HG02642 (cell line): ENCODE data around the gene DCDC2.
"Not testable (repeated sequence)": the region's sequence is repeated elsewhere in the genome, so short reads cannot be mapped to it uniquely, and the experiment has no call there.

ENCODE experiments used
- ATAC-seq: cut with Tn5 transposase; IDR thresholded peaks from one replicate; pipeline ENCODE4 v1.9.1; 2021; ENCODE audit warnings: mild to moderate bottlenecking; ENCODE audit not compliant: unreplicated experiment, poor library complexity

The DCDC2 gene

DNA sequence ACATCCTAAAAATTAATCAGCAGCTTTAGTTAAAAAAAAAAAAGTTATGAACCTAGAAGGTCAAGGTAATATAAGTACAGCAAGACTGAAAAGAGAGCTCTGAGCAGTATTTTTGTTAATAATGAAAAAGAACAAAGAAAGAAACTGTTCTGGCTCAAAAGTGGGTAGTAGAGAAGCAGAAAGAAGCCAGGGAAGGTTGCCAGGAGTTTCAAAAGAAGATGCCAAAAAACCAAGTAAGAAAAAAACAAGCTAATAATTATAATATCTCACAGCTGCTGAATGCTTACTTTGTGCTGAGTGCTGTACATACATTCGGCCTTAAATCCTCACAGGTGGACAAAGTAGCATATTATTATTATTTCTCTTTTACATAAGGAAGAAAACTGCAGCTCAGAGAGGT lies 200.0 kb downstream of the DCDC2 start:
- no peak for ATAC-seq

DNA sequence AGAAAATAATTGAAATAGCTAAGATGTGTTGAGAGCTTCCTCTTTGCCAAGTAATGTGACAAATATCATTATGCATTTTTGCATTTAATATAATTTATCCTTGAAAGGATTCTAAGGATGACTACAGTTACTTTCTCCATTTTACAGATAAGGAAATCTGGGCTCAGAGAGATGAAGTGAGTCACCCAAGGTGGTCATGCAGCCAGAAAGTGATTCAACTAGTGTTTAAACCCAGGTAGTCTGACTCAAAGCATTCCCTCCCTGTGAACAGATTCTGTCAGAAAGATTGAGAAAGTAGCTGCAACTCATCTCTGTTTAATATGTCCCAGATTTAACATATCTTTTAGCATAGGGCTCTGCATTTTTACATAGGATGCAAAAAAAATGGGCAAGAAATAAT lies 203.7 kb downstream of the DCDC2 start:
- no peak for ATAC-seq

DNA sequence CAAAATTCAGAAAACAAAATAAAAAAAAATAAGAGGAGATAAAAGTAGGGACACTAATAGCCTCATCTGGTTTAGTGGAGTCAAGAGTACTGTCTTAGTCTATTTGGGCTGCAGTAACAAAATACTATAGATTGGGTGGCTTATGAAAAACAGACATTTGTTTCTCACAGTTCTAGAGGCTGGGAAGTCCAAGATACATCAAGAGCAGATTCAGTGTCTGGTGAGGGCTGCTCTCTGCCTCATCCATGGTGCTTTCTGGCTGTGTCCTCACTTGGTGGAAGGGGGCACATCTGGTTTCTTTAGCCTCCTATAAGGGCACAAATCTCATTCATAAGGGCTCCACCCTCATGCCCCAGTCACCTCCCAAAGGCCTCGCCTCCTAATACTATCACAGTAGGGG lies 205.8 kb downstream of the DCDC2 start:
- no peak for ATAC-seq

DNA sequence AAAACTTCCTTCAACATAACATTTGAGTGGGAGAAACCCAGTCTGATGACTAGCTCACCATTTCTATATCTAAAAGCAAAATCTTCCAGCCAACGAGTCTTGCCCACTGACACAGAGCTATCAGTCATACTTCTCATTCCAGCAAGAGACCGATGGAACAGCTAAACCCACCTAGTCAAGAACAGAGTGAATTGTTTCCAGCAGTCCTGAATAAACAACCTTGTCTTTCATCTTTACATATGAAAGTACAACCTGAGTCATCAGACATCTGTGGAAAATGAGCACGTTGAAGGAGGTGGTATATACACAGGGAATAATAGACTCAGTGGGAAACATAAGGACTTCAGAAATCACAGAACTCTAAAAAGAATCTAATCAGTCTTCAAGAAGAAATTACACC lies 208.0 kb downstream of the DCDC2 start:
- no peak for ATAC-seq

DNA sequence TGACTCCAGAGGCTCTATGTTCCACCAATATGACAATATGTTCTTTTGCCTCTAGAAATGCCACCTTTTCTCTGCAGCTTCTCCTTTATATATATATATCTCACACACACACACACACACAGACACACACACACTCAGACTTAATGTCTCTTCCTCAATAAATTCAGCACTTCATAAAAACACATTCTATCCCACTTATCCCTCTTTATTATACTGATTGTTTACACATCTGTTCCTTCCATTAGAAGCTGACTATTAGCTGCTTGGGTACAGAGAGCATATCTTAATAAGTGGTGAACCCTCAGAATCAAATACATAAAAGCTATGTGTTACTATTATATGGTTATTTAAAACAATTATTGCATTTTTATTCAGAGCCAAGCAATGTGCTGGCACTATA lies 208.6 kb downstream of the DCDC2 start:
- ATAC-seq = no peak

DNA sequence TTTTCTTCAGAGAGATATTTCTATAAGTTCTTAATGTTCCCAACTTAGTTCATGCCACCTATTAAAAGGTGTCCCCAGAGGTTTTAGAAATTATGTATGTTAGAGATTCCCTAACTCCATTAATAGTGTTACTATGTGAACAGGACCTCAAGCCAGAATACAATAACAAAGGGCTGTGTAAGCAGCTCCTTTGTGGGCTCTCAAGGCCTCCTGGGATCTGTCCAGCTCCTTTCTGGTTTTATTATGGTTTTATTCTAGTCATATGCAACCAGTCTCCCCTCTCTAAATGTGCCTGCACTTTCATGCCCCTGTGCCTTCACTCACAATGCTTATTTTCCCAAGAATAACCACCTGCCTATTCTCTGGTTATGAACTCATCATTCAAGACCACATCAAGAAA lies 209.2 kb downstream of the DCDC2 start:
- no peak for ATAC-seq

DNA sequence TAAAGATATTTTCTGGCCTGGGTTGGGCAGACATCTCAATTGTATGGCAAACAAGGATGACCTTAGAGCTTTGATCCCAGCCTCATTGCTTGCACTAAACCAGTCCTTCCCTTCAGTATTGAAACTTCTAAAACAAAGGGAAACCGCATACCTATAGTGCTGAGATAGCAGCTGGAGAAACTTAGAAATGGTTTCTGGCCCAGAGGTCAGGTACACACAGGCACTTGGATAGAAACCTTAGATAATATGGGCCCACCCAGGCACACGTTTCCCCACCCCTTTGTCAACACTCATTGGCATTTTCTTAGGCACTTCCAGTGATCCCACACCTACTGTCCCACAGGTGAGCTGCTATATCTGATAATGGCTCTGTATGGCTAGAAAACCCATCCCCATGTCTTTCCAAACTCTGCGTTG lies 209.7 kb downstream of the DCDC2 start:
- ATAC-seq = no peak

DNA sequence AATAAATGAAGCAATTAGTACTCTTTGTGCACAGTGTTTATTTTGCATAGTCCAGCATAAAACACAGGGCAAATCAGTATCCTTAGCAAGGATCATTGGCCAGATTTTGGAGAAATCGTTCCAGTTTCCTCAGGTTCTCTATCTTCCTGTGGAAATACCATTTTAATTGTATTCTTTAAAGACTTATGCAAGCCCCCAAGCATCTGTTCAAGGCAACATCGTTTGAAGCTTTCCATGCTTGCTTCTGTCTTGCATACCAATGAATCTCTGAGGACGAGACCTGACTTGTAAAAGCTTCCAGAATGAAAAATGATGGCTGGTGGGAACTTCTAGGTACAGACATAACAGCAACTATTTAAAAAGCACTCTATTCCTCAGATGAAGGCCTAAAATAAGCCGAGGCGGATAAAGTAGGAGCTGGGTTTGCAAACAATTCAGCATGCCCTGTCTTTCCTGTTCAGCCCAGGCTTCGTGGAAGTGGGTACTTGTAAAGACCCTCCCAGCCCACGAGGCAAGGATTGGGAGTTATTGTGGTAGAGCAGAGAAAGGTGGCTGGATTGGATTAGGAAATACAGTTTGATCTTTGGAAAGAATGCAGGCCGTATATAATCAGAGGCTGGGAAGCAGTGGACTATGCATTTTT lies 210.2 kb downstream of the DCDC2 start:
- ATAC-seq = no peak

DNA sequence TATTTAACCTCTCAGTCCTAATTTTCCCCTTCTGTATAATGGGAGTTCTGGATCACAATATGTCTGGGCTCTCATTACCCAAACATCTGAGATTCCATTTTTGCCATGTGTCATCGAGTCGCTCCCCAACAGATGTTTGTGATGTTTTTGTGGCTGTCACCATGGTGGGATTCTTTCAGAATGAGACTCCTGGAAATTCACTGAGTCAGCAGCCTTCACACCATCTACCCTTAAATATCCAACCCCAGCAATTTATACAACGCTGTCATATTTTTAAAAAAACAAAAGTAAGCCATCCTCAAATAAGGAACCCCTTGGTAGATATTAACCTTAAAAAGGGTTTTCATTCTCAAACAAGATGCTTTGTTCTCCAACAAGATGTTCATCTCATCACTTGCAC lies 211.0 kb downstream of the DCDC2 start:
- no peak for ATAC-seq

DNA sequence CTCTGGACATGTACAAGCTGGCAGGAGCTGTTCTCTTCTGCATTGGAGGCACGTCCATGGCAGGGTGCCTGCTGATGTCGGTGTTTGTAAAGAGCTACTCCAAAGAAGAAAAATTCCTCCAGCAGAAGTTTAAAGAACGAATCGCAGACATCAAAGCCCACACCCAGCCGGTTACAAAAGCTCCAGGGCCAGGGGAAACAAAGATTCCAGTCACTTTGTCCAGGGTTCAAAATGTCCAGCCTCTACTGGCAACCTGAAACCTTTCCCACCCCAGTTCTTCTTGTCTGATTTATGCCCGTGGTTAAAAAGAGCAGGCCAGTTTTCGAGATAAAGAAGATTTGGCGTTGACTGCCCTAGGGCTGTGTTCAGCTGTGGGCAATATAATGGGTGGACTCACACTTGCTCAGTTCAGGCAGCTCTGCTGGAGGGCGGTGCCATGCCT lies 212.1 kb downstream of the DCDC2 start:
- no peak for ATAC-seq

DNA sequence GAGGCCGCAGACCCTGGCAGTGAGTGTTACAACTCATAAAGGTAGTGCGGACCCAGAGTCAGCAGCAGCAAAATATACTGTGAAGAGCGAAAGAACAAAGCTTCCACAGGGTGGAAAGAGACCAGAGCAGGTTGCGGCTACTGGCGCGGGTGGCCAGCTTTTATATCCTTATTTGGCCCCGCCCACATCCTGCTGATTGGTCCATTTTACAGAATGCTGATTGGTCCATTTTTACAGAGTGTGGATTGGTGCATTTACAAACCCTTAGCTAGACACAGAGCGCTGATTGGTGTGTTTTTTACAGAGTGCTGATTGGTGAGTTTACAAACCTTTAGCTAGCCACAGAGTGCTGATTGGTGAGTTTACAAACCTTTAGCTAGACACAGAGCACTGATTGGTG lies 215.1 kb downstream of the DCDC2 start:
- ATAC-seq = not testable (repeated sequence)

DNA sequence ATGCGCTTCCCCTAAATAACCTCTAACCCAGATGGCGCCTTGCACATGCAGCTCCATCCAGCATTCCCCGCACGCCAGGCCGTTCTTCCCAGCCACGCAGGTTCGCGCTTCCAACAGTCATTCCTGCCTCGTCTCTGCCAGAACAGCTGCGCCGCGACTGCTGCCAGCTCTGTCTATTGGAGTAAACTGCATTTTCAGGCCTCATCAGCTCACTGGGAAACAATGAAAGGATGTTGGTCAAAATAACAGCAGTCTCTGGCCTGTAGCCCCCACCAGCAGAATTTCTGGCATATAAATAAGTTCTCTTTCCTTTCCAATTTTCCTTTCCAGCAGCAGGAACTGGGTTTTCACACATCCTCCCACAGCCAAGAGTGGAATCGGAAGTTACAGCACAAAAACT lies 217.3 kb downstream of the DCDC2 start:
- ATAC-seq = no peak

DNA sequence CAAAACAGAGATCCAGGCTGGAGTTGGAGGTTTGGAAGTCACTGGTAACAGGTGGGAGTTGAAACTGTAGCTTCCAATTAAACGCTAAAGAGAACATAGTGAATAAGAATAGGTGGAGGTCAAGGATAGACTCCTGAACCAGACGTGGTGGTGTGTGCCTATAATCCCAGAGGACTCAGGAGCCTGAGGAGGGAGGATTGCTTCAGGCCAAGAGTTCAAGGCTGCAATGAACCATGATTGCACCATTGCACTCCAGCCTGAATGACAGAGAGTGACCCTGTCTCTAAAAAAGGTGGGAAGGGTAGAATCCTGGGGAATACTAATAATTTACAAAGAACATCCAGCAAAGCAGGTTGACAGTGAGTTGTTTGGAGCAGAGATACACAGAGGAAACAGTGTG lies 218.2 kb downstream of the DCDC2 start:
- no peak for ATAC-seq

DNA sequence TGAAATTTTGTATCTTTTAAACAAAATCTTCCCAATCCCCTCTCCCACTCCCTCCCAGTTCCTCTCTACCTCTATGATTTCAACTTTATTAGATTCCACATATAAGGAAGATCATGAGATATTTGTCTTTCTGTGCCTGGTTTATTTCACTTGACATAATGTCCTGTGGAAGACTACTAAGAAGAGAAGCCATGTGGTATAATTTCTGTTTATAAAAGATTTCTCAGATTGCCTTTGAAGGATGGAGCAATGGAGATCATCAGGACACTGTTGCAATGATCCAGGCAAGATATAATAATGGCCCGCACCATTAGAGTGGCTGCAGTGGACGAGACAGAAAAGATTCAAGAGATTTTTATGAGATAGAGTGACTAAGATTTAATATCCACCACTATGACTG lies 218.8 kb downstream of the DCDC2 start:
- ATAC-seq = no peak

DNA sequence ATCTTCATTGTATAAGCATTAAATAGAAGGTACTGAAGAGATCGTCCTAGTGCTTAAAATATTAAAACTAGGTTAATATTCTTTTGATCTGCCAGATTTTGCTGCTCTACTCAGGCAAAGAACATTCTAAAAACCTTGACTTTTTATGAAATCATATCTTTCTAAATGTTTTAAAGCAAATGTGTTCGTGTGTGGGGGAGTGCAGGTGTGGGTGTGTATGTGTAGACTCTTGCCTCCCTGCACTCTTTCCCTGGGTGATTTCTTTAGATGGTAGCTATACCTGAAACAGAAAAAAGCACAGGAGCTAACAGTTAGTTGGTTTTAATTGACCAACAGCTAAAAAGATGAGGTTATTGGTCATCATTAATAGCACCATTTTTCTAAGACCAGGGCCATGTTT lies 226.1 kb downstream of the DCDC2 start:
- ATAC-seq = no peak

DNA sequence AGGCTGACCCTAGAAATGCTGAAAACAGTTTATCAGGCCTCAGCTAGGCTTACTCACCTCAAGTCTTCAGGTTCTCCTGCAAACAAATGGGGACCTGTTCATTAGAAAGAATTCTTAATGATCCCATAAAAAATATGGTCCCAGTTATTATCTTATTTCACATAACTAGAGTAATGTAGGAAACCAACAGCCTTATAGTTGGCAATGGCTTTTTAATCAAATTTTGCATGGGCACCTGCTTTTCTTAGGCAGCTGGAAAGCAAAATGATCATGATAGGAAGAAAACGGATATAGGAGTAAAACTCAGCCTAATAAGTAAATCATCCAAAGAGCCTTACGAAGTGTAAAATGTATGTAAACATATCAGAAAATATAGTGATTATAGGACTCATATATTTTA lies 230.5 kb downstream of the DCDC2 start:
- no peak for ATAC-seq

DNA sequence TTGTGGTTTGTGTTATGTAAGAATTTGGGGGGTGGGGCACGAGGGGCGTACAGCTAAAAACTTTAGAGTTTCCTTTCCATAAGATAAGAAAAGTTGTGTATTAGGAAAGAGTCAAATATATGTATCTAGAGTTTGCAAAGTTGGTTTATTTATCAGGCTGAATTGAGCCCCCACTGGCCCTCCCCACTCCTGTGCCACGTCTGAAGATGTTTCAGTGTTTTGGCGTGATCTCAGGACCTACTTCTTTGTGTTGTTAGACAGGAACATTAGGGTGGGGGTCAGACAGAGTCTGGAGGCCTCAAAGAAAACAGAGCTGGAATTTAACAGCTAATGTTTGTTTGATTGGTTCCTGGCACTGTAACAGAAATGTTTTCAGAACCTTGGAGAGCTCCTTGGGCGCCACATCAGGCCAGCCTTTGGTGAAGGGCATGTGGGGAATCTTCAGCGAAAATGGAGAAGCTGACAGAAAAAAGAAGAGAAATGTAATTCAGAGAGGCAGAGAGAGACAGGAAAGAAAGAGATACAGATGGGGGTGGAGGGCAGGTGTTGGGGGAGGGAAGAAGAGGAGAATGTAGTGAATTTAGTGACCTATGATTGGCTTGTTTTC lies 231.2 kb downstream of the DCDC2 start:
- ATAC-seq = no peak

DNA sequence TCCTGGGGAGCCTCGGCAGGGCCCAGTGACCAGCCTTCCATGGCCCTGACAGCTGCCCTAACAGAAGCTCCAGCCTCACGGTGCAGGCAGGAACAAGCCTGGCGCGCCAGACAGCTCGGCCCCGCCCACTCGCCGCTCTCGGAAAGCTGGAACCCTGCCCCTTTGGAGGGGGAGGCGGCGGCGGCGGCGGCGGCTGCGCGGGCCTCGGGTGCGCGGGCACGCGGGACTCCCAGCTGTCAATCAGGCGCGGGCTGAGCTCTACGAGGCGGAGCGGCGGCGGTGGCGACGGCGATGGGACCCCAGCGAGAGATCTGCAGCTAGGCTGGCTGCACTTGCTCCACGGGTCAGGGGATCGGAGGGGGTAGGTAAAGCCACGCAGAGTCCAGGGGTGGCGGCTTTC lies 231.9 kb downstream of the DCDC2 start, which contains the start of gene NRSN1:
Gene NRSN1, plus strand, starts transcription at position 236 of the 400 bp plus-strand sequence. CDS start 8,113 bp downstream, outside the sequence.
- no peak for ATAC-seq

DNA sequence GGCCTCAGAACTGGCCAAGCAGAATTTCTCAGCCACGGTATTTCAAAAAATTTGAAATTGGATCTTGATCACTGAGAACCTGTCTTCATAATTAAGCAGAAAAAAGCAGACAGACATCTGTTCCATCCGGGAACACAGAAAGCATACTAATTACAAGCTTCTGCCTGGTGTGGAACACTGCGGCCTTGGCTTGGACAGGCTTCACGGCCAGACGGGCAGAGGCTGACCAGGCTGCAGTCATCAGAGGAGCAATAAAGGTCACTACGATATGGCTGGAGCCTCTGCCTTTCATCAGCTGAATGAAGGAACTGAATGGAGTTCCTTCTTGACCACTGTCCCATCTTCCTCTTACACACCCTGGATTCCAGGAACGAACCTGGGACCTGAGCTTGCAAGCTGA lies 235.7 kb downstream of the DCDC2 start:
- ATAC-seq = no peak
